Stimulated activated CD4-positive, alpha-beta T cell treated with anti-CD3 and anti-CD28 coated beads, Interleukin-12 subunit alpha, Interleukin-12 subunit beta, amount 100 ng/mL, for 48 hours (primary cell): ENCODE data around the gene HIP1.
"Not testable (repeated sequence)": the region's sequence is repeated elsewhere in the genome, so short reads cannot be mapped to it uniquely, and the experiment has no call there.

Source experiments
- DNase-seq, 3 donors: peaks; one replicate each; pipeline ENCODE4 v3.0.0-alpha.2; 2020; ENCODE audit warnings: low read depth in 2 of 3, low spot score in 1 of 3

HIP1 gene

DNA sequence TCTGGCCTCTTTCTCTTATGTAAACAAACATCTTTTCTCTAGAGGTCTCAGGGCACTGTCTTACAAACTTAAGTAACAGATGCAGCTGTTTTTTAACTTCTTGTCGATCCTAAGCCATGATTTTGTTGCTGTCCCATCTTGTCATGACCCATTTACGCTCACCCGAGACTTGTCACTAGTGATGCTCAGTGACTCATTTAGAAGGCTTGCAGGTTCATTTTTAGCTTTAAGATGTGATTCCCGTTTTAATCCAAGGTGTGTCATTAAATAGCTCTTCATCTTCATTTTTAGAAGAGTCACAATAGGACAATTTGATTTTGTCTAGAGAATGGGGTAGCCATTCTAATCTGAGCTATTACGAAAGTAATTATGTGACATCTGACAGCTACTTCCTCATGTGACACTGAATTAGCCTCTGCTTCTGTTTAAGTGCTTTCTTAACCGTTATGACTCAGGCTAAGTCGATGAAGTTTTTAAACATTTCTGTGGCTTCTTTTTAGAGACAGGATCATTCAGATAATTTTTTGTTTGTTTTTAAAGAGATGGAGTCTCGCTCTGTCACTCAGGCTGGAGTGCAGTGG is 203.9 kb downstream of the HIP1 start:
- DNase-seq: no peak

DNA sequence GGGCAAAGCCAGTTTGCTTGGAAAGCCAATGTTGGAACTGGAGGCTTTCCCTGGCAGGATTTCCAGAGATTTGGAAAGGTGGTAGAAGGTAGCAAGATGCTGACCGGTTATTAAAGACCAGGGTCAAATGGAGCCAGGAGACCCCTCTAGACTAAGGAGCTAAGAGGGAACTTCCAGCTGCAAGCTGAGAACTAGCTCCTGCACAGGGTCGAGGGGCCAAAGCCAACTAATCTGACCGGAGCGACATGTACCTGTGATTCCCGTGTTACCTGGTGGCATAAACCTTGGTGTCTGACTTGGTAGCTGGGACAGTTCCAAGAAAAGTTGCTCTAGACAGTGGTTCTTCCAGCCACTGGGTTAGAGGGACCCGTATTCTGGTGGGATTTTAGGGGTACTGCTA is 204.8 kb downstream of the HIP1 start:
- no peak for DNase-seq

DNA sequence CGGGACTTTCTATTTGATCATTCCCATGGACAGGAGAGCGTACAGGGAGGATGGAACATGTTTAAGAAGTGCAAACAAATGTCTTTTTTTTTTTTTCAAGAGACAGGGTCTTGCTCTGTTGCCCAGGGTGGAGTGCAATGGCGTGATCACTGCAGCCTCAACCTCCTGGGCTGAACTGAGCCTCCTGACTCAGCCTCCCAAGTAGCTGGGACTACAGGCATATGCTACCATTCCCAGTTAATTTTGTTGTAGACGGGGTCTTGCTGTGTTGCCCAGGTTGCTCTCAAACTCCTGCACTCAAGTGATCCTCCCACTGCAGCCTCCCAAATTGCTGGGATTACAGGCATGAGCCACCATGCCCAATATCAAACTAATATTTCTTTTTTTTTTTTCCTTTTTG is 206.1 kb downstream of the HIP1 start:
- no peak for DNase-seq

DNA sequence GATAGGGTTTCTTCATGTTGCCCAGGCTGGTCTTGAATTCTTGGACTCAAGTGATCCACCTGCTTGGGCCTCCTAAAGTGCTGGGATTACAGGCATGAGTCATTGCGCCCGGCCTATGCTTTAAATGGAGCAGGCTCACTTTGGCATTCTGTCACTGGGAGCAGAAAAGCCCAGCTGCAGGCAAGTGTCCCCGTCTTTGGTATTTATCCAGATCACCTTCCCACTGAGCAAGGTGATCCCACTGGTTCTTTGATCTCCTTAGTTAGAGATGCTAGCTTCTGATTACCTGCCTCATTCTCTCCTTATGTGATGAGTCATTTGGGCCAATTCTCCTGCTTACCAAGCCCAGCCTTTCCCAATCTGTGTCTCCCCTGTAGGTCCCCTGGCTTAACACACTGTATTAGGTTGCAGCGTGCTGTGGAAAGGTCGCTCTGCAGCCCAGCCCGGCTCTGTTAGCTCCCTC is 207.4 kb downstream of the HIP1 start:
- DNase-seq: no peak

DNA sequence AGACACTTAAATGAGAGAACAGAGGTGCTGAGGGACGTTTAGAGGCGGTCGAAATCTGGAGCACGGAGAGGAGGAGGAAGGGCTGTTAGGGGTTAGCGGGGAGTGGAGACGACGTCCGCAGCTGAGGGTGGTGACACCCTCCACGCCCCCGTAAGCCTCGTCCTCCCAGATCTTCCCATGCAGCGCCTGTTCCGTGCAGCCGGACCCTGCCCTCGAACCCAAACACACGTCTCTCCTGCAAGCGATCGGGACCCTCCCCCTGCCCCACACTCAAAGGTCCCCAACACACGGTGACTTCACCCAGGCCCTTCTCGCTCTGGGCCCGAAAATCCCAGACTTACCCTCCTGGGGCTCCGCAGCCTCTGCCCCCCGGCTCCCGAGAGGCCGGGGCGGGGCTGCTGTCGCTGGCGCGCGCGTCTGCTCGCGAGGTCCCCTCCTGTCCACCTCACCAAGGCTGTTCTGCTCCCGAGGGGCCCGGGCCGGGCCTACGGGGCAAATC is 211.5 kb downstream of the HIP1 start:
- peak in 1 of 3 donors; percentile 3 for DNase-seq

DNA sequence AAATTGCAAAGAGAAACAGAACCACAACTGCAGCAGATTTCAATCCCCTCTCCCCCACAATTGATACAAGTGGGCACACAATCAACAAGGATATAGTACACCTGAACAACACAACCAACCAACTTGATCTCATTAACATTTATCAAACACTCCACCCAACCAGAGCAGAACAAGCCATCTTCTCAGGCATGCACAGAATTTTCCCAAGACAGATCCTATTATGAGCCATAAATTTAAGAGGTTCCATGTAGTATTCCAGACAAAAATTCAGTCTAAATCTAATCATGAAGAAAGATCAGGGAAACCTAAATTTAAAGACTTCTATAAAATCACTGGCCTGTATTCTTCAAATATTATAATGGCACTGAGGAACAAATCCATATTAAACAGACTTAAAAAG is 217.0 kb downstream of the HIP1 start:
- DNase-seq: not testable (repeated sequence)

DNA sequence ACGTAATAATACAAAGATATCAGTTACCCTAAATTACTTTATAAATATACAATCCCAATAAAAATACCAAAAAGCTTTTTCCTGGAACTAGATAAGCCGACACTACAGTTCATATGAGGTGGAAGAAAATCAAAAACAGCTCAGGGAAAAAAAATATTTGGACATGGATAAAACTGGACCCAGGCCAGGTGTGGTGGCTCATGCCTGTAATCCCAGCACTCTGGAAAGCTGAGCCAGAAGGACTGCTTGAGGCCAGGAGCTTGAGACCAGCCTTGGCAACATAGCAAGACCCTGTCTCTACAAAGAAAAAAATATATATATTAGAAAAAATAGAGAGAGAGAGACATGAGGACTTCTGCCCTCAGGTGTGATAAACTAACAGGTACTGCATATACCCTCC is 219.9 kb downstream of the HIP1 start:
- not testable (repeated sequence) for DNase-seq

DNA sequence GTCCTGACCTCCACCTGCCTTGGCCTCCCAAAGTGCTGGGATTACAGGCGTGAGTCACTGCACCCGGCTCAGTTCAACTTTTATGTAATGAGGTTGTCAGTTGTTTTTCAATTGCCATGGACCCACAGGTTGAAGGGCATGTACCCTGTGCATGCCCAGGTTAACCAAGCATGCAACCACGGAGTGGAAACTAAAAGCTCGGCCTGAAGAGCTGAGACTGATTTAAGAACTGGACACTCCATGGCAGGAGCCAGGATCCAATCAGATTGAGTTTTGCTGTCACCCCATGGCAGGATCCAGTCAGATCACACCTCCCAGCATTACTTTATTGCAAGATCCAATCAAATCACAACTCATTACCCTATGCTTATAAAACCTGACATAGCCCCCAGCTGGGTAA is 229.7 kb downstream of the HIP1 start:
- not testable (repeated sequence) for DNase-seq

DNA sequence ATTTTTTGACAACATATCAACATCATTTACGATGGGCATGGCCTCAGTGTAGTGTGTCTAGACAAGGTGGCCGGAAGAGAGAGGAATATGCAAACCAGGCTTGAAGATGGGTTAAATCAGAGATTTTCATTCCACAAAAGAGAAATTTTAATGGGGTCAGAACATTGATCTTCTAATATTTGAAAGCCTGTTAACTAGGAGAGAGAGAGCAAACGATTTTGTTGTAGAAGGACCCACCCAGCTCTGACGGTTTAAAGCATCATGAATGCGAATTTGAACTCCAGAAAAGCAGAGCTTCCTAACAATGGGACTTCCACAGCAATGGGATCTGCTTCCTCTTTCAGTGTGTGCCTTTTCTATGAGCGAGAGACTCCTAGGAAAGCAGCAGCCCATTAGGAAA is 246.7 kb downstream of the HIP1 start, which contains the start of gene SPDYE5:
SPDYE5 (plus strand) TSS at position 301 of the 400 bp plus-strand sequence. CDS start 1,728 bp downstream, outside the sequence.
- DNase-seq: not testable (repeated sequence)

DNA sequence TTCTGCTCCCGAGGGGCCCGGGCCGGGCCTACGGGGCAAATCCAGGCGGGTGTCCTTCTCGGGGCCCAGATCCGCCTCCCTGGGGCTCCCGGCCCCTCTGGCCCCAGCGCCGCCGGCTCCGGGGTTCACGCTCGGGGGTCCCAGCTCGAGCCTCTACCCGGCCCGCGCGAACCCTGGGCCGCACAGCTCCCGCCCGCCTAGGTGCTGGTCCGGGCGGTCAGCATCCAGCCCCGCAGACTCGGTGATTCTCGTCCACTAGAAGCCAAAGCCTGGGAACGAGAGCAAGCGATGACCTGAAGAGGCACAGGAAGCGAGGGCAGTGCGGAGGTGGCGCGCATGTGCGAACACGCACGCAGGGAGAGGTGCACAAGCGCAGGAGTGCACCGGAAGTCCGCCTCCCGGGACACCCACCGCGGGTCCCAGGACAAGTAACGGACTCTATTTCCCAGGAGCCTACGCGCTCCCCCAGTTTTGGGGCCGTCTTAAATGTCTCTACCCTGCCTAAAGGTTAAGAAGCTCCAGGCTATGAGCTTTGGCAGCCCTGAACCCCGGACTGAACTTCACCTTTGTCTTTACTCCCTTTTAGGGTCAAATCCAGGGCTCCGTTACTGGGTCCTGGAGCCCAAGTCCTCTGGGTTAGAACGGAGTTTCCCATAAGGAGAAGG is 252.6 kb downstream of the HIP1 start, which contains the start of gene POM121C:
POM121C (minus strand) TSS at position 321 of the 665 bp plus-strand sequence. CDS start 44,803 bp downstream, outside the sequence.
- DNase-seq: peak; percentile 74 to 88 (median 85)

DNA sequence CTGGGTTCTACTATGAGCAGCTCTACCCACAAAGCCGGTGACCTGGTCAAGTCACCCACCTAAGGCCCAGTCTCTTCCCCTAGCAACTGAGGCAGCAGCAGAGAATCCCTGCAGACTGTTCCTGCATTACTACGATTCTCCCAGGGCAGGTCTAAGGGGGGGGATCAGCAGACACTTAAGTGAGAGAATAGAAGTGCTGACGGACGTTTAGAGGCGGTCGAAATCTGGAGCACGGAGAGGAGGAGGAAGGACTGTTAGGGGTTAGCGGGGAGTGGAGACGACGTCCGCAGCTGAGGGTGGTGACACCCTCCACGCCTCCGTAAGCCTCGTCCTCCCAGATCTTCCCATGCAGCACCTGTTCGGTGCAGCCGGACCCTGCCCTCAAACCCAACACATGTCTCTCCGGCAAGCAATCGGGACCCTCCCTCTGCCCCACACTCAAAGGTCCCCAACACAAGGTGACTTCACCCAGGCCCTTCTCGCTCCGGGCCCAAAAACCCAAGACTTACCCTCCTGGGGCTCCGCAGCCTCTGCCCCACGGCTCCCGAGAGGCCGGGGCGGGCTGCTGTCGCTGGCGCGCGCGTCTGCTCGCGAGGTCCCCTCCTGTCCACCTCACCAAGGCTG is 253.3 kb downstream of the HIP1 start:
- DNase-seq: not testable (repeated sequence)
